ENCODE measurements around the gene USP35. TPM values are rescaled to one million over a fixed set of nuclear protein-coding genes. Genes with fewer than 3 reads are reported as not detected.
A peak's percentile ranks its signal among the peaks of the same experiment; 100 is the strongest.

USP35 gene
- total RNA-seq, 4 donors from 2014 or later: 6.6 to 30.6 (median 13.3) TPM

- H3K4me1 ChIP-seq: peaks cover 0 to 25% (median 8%) of the 10 kb centered on the region in 4 donors
Measured at GRCh38 chr11:78190374-78190773, 1.7 kb downstream of the USP35 start.

GRCh38 chr11:78190871-78191538, 2.3 kb downstream of the USP35 start:
- TF ChIP-seq POLR2A (IDR thresholded peaks at IDR 0.05) (no peak), CTCF (IDR thresholded peaks at IDR 0.05) (no peak)
- H3K27ac ChIP-seq: no peak overlapping the region
- no peak overlapping the region for H3K4me3 ChIP-seq
- H3K9me3 ChIP-seq: no peaks in the 10 kb centered on the region
- DNase-seq: peak in 2 of 3 donors; percentile 32 to 43
- no peaks in the 10 kb centered on the region for H3K27me3 ChIP-seq
- peaks cover 0 to 25% (median 8%) of the 10 kb centered on the region in 4 donors for H3K4me1 ChIP-seq
- no peaks in the 10 kb centered on the region for H3K36me3 ChIP-seq

More at GRCh38 chr11:78190374-78190773, 1.7 kb downstream of the USP35 start:
- no peak overlapping the region for H3K4me3 ChIP-seq
- DNase-seq: peak in 2 of 3 donors; percentile 31 to 41
- no peak overlapping the region for H3K27ac ChIP-seq
- TF ChIP-seq CTCF (IDR thresholded peaks at IDR 0.05) (no peak), POLR2A (IDR thresholded peaks at IDR 0.05) (no peak)
- no peaks in the 10 kb centered on the region for H3K36me3 ChIP-seq
- no peaks in the 10 kb centered on the region for H3K27me3 ChIP-seq
- H3K9me3 ChIP-seq: no peaks in the 10 kb centered on the region

GRCh38 chr11:78192223-78192719, 3.6 kb downstream of the USP35 start:
- TF ChIP-seq CTCF (IDR thresholded peaks at IDR 0.05): no peak
- no peak for TF ChIP-seq POLR2A (IDR thresholded peaks at IDR 0.05)
- no peaks in the 10 kb centered on the region for H3K36me3 ChIP-seq
- DNase-seq: peak in 1 of 3 donors; percentile 43
- peaks cover 0 to 22% (median 8%) of the 10 kb centered on the region in 4 donors for H3K4me1 ChIP-seq
- no peak overlapping the region for H3K27ac ChIP-seq
- H3K4me3 ChIP-seq: no peak overlapping the region
- no peaks in the 10 kb centered on the region for H3K27me3 ChIP-seq
- H3K9me3 ChIP-seq: no peaks in the 10 kb centered on the region

- Histone ChIP-seq H3K4me1 (peaks cover 0 to 16% (median 8%) of the 10 kb centered on the region in 4 donors), H3K9me3 (no peaks in the 10 kb centered on the region), H3K4me3 (no peak overlapping the region), H3K27me3 (no peaks in the 10 kb centered on the region), H3K27ac (no peak overlapping the region), H3K36me3 (peaks cover 0 to 4% (median 0%) of the 10 kb centered on the region in 3 donors)
- TF ChIP-seq POLR2A (IDR thresholded peaks at IDR 0.05) (no peak), CTCF (IDR thresholded peaks at IDR 0.05) (no peak)
- peak in 1 of 3 donors; percentile 29 for DNase-seq
Measured at GRCh38 chr11:78192911-78193351, 4.2 kb downstream of the USP35 start.

GRCh38 chr11:78193806-78194205, 5.1 kb downstream of the USP35 start:
- no peaks in the 10 kb centered on the region for H3K9me3 ChIP-seq
- peaks cover 0 to 5% (median 0%) of the 10 kb centered on the region in 3 donors for H3K36me3 ChIP-seq
- H3K27ac ChIP-seq: peak overlapping the region in 3 of 4 donors; percentile 36 to 72 (median 51)
- no peak for TF ChIP-seq POLR2A (IDR thresholded peaks at IDR 0.05)
- no peak for TF ChIP-seq CTCF (IDR thresholded peaks at IDR 0.05)
- H3K27me3 ChIP-seq: no peaks in the 10 kb centered on the region
- no peak overlapping the region for H3K4me3 ChIP-seq
- H3K4me1 ChIP-seq: peaks cover 0 to 15% (median 8%) of the 10 kb centered on the region in 4 donors
- peak in 1 of 3 donors; percentile 44 for DNase-seq

Measured in Peyer's patch (tissue), 4 donors.